Measurements from ENCODE around the gene NLE1.
"Not testable (repeated sequence)": the region's sequence is repeated elsewhere in the genome, so short reads cannot be mapped to it uniquely, and the experiment has no call there.

The NLE1 gene

DNA sequence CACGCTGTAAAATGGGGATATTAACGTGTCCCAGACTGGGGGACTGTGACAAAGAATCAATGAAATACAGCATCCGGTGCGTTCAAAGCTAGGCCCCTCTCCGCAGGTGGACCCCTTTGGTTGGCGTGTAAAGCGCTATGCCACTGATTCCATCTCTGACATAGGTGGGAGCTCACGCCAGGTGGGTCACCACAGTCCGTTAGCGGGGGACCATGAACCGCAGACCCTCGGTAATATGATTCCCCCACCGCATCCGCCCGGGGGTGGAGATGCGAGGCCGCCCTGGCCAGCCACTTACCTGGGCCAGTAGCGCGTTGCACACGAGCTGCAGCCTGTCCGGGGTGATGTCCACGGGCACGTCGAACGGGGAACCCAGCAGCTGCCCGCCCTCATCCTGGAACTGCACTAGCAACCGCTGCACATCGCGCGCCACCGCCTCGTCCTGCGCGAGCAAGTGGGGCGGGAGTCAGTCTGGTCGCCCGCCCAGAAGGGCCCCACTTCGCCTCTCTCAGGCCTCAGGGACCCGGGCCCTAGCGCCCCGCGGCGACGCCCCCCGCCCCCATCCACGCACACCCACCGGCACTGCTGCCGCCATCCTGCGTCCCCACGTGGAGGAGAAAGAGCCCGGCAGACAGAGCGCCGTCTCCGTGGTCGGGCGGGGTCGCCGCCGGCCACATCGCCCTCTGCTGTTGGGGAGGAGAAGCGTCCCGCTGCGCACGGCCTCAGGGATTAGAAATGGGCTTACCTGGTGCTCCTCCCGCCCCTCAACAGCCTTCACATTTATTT, at the start of gene NLE1:
TSS of gene NLE1 (minus strand) at position 623 of the 786 bp plus-strand sequence. CDS start at position 595, 28 bp downstream.
- peak; percentile 94 for DNase-seq

DNA sequence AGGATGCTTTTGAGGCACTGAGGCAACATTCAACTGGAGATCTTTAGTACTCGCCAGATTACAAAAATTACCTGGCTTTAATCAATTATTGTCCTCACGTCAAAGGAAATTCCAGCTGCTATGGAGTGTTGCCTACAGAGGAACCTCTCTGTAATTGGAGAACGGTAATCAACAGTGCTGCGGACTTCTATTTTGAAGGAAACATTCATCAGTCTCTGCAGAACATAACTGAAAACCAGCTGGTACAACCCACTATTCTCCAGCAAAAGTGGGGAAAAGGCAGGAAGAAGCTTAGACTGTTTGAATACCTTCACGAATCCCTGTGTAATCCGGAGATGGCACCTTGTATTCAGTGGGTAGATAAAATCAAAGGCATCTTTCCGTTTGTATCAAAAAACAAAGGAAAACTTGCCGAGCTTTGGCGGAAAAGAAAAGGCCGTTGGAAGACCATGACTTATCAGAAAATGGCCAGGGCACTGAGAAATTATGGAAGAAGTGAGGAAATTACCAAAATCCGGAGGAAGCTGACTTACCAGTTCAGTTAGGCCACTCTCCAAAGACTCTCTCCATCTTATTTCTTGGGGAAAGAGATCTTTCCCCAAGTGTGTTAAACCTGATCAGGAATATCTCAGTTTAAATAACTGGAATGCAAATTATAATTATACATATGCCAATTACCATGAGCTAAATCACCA, 49.0 kb upstream of the NLE1 start:
- no peak for DNase-seq

DNA sequence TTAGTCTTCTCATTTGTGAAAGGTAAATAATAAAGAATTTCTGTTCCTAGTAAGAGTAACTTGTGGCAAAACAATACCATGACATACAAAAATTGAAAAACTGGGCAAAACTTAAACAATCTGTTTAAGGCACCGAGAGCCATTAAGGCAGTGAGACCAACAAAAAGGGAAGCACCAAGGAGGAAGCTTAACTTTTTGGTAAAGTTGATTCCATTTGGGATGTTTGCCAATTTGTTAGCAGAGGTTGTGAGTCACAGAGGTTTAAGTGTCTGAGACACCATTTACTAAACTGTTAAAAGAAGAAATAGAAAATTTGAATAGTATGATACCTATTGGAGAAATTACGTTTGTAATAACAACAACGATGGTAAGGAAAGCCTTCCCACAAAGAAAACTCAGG, 47.2 kb upstream of the NLE1 start:
- DNase-seq, result no peak

DNA sequence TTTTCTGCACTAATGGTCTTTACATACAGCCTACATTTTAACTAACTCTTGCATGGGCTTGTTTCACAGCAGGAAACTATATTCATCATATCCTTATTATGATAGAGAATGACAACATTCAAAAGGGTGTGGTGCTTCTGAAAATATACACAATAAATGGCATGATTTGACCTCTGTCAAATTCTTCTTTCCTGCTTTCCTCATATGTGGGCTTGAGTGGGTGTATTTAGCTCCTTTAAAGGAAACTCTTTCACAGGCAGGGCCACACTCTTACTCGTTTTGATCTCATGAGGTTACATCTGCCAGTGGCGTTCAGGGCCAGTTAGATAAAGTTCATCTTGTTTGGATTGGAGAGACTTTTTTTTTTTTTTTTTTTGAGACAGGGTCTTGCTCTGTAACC, 46.0 kb upstream of the NLE1 start:
- DNase-seq, result no peak

DNA sequence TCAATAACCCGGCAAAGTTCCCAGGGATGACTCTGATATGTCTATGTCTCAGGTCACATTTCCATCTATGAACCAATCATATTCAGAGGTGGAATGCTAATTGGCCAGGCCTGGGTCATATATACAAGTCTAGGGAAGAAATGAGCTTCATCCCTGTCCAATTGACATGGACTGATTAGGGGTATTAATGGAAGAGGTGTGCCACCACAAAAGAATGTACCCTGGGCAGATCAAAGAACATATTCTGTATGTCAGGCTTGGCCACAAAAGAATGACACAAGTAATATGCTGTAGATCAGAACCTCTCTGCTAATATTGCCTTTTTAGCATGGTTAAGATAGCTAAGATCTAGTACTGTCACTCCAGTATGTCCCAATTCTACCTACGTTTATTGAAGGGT, 45.4 kb upstream of the NLE1 start:
- no peak for DNase-seq

DNA sequence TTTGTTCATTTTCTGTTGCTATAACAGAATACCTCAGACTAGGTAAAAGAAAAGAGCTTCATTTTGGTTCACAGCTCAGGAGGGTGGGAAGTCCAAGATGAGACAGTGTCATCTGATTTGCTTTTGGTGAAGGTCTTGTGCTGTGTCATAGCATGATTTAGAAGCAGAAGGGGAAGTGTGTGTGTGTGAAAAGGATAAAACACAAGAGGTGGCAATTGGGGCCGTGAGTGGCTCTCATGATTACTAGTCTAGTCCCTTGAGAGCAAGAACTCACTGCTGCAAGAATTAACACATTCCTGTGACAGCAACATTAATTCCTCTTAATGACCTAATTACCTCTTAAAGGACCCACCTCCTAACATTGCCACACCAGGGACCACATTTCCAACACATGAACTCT, 43.7 kb upstream of the NLE1 start:
- peak; percentile 25 for DNase-seq

DNA sequence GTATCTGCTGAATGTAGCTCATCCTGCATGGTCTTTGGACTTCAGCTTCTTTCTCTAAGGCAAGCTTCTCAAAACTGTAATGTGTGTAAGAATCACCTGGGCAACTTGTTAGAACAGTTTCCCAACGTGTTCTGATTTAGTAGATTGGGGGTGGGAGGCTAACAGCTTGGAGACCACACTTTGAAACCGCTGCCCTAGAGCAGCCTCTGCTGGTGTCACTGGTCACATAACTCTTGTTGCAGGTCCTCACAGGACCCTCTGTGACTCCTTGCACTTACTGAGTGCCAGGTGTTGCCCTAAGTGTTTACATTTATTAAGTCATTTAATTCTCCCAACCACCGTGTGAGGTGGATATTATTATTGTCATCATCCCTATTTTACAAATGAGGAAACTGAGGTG, 42.2 kb upstream of the NLE1 start:
- DNase-seq, result no peak

DNA sequence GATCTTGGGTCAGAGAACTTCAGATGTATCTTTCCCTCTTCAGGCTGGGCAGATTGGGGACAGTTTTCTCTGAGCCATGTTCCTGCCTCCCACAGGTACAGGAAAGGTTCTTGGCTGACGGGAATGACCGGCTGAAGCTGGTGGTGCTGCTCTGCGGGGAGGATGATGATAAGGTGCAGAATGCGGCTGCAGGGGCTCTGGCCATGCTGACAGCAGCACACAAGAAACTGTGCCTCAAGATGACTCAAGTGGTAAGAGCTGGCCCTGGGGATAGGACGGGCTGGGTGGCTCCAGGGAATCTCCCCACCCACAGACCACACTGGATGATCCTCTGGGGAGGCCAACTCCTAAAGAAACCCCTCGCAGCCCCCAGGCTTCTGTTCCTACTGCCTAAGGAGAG, 41.2 kb upstream of the NLE1 start:
- no peak for DNase-seq

DNA sequence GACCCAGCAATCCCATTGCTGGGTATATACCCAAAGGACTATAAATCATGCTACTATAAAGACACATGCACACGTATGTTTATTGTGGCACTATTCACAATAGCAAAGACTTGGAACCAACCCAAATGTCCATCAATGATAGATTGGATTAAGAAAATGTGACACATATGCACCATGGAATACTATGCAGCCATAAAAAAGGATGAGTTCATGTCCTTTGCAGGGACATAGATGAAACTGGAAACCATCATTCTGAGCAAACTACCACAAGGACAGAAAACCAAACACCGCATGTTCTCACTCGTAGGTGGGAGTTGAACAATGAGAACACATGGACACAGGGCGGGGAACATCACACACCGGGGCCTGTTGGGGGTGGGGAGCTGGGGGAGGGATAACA, 37.3 kb upstream of the NLE1 start:
- not testable (repeated sequence) for DNase-seq

DNA sequence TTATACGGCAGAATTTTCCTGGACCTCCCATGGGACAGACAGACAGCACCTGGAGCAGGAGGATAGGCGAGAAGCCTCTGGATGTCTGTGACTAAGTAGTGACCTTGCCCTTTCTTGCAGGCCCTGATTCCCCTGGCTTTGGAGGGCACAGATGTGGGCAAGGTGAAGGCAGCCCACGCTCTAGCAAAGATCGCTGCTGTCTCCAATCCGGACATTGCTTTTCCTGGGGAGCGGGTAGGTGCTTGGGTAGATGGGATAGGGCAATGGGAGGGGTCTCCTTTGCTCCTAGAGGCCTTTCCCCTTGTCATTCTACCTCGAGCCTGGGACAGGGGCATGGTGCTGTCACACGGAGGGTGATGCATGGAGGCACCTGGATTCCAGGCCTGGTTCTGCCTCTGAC, 34.8 kb upstream of the NLE1 start:
- no peak for DNase-seq

DNA sequence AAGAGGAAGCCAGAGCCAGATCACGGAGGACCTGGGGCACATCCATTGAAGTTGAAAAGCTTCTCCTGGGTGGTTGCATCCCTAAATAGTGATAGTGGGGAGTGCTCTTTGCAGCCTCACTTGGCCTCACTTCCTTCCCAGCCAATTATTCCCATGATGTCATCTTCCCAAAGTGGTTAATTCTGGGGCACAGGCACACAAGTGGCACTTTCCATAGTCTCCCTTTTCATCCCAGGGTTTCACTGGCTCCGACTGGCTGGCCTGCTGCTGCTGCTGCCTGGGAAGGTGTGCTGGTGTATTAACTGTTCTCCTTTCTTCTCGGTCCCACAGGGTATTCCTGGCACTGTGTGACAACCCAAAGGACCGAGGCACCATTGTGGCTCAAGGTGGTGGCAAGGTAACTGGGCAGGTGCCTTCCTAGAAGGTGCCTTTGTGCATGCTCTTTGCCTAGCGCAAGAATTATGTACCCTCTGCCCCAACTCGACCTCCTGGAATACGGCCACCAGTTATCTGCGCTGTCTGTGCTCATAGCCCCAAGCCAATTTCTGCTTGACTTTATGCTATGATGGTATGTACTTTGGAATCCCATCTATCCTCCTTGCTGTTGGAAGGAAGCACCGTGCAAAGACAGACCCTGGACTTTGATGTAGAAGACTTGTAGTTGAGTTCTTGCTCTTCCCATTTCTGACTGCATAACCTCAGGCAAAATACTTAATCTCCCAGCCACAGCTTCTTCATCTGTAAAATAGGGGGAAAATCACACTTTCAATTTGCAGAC, 33.7 kb upstream of the NLE1 start:
- no peak for DNase-seq

DNA sequence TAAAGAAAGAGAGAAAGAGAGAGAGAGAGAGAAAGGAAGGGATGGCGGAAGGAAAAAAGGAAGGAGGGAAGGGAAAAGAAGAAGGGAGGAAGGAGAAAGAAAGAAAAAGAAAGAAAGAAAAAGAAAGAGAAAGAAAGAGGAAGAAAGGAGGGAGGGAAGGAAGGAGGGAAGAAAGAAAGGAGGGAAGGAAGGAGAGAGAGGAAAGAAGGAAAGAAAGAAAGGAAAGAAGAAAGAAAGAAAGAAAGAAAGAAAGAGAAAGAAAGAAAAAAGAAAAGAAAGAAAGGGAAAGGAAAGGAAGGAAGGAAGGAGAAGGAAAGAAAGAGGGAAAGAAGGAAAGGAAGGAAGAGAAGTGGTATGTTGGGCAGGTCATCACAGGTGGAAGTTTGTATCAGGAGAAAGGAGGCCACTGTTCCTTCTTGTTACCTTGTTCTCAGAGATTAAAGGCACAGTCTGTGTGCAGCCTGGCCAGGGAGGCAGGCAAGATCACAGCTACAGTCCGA, 32.8 kb upstream of the NLE1 start:
- no peak for DNase-seq

DNA sequence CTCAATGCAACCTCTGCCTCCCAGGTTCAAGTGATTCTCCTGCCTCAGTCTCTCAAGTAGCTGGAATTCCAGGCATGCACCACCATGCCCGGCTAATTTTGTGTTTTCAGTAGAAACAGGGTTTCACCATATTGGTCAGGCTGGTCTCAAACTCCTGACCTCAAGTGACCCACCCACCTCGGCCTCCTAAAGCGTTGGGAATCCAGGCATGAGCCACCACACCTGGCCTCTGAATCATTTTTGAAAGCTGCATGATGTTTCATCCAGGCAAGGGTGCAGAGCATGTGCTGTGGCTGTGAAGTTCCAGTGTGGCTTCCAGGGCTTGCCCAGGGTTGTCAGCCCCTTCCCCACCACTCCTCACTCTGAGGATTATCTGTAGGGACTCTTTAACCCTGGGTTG, 30.2 kb upstream of the NLE1 start:
- DNase-seq, result not testable (repeated sequence)

DNA sequence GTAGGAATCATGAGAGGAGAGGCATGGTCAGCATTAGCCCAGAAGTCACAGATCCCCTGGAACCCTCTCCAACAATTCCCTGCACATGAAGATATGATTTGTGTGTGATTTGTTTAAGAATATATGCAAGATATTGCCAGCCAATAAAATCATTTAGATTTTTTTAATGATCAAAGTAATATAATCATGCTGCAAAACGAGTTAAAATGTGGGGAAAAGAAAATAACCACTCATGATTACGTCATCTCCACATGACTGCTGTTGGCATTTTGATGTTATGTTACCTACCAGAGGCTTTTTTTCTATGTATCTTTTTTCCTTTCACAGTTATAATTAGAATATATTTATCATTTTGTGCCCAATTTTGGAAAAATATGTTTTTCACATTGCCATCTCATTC, 29.7 kb upstream of the NLE1 start:
- no peak for DNase-seq

DNA sequence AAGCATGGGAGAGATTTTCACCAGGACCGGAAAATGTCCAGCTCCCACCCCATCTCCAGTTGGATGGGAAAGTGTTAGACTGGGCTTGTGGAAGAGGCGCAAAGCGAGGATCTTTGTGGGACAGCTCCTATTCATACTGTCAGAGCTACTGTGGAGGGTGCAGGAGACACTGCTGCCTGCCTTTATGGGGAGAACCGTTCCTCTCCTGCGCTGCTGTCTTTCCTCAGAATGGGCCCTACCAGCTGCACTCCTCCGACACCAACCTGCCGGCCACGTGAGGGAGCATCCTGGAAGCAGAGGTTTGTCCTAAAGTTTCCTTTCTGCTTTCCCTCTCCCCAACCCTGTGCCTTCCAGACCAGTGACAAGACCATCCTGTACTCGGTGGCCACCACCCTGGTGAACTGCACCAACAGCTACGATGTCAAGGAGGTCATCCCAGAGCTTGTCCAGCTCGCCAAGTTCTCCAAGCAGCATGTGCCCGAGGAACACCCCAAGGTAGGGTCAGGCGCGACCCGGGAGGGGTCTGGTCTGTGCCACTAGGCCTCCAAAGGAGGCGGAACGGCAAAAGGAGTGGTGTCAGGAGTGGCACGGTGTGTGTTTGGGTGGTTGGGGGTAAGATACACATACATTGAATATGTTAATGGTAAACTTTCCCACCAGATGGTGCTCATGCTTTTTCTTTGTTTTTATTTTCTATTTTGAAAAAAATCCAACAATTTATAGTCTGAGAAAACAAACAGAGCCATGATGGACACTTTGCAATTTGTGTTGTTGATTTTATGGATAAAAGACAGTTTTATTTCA, 29.1 kb upstream of the NLE1 start:
- peak; percentile 45 for DNase-seq

DNA sequence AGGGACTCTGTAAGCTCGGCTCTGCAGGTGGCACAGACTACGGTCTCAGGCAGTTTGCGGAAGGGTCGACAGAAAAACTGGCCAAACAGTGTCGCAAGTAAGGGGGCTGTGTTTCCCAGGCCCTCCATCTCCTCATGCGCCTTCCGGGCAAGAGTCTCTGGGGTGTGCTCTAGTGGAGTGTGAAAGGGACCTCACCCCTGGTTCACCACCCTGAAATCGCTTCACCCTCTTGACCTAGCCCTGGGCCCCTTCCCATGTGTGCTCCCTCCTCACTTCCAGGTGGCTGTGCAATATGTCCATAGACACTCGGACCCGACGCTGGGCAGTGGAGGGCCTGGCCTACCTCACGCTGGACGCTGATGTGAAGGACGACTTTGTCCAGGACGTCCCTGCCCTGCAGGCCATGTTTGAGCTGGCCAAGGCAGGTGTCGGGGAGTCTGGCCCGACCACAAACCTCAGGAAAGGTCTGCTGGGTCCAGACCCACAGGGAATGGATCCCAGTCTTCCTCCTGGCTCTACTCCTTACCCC, 27.8 kb upstream of the NLE1 start:
- DNase-seq, result no peak

DNA sequence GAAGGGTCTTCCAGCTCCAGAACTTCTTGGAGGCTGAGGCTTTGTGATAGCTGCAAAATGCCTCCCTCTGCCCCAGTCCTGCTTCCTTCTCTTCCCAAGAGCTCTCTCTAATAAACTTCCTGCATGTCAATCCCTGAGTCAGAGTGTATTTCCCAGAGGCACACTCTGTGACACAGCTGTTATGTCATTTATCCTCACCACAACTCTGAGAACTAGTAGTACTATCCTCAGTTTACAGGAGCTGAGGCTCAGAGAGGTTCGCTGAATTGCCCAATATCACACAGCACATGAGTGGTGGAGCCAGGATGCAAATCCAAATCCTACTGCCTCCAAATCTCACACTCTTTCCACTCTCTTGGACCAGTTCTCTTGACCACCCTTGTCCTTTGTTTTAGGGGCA, 25.6 kb upstream of the NLE1 start:
- no peak for DNase-seq

DNA sequence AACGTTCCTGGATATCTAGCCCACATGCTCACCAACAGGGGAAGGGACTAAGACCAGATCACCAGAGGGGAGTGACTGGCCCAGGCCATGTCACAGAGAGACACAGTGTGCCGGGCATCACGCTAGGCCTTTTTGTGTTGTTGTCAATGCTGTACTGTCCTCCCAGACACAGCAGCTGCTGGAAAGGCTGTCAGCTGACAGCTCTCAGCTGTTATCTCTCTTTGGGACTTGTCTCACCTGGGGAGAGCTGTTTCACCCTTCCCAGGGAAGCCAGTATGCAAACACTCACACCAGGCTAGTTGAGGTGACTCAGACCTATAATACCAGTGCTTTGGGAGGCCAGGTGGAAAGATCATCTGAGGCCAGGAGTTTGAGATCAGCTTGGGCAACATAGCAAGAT, 24.9 kb upstream of the NLE1 start:
- DNase-seq, result no peak

DNA sequence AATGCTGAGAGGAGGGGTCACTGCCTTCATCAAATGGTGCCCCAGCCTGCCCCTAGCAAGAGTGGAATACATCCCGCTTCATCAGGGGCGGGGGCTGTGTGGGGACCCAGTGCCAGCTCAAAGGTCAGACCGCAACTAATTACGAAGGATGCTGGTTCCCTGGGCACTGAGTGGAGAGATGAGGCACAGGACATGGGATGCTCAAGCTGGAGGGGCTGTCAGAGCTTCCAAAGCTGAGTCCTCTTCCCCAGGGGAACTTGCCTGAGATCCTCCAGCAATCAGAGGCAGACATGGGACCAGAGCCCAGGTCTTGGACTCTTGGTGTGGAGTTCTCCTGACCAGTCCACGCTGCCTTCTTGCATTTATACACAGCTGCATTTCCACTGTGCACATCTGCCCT, 24.4 kb upstream of the NLE1 start:
- no peak for DNase-seq

DNA sequence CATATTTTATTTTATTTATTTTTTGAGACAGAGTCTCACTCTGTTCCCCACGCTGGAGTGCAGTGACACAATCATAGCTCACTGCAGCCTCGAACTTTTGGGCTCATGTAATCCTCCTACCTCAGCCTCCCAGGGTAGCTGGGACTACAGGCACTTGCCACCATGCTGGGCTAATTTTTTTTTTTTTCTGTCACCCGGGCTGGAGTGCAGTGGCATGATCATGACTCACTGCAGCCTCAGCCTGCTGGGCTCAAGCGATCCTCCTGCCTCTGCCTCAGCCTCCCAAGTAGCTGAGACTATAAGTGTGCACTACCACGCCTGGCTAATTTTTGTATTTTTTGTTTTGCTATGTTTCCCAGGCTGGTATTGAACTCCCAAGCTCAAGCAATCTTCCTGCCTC, 22.6 kb upstream of the NLE1 start:
- DNase-seq, result no peak

DNA sequence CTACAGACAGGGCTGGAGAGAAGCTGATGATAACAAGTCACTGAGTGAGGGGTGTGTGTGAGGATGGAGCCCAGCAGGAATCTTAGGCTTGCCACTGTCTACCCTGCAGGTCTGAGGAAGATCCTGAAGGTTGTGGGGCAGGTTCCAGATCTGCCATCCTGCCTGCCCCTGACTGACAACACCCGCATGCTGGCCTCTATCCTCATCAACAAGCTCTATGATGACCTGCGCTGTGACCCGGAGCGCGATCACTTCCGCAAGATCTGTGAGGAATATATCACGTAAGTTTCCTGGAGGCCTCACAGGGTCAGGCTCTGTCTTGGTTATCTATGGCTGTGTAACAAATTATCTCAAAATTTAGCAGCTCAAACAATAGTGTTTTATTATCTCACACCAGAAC, 21.8 kb upstream of the NLE1 start:
- DNase-seq, result no peak

DNA sequence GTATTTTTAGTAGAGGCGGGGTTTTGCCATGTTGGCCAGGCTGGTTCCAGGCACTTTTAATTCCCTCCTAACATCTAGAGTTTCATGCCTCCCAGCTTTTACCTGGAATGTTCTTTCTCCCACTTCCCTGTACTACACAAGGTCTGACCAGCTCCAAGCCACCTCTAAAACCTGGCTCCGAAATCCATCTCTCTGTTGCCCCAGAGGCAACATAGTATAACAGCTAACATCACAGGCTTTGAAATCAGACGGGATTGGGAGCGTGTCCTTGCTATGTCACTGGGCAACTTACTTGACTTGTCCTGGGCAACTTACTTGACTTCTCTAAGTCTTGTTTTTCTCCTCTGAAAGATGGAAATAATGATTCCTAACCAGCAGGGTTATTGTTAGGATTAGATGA, 20.7 kb upstream of the NLE1 start:
- no peak for DNase-seq

Measured in activated CD4-positive, alpha-beta T cell treated with anti-CD3 and anti-CD28 coated beads, Interleukin-2, Interleukin-6, amounts not matched to agents 100 ng/mL and 50 ng/mL, durations not matched to agents 16 hours and 8 hours (primary cell).